ENCODE results near the gene SLC16A3.

DNA sequence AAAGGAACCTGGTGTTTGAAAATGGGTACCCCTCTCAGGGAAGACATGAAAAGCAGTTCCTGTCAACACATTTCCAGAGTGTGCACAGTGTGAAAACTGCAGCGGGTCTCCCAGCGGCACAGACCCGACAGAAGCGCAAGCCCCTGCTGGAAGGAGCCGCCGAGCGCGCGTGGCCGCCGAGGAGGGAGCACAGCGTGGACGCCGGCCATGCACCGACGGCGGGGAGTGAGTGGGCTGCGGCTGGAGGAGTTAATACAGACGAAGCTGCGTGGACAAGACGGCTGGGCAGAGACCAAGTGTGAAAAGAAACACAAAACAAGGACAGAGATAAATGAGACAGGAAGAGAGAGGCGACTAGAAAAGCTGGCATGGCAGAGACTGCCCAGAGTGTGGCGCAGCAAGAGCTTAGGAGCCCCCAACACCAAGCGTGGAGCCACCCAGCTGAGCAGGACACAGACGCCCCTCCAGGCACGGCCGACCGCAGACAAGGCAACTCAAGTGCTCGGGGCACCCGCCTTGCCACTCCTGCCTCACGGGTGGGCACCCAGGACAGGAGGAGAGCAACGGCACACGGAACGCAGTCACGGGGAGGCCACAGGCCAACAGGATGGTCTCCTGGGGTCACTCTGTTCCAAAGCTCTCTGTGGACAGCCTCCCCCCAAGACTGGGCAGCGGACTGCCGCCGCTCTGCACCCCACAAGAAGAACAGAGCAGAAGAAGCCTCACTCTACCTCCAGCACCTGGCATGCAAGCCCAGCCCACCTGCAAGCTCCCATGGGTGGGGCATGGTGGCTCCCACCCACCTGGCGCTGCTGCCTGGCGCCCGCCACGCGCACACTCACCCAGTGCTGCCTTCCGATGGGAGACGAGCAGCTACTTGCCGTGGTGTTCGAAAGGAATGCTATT is 16.5 kb downstream of the SLC16A3 start:
- TF ChIP-seq, protein P1, sequence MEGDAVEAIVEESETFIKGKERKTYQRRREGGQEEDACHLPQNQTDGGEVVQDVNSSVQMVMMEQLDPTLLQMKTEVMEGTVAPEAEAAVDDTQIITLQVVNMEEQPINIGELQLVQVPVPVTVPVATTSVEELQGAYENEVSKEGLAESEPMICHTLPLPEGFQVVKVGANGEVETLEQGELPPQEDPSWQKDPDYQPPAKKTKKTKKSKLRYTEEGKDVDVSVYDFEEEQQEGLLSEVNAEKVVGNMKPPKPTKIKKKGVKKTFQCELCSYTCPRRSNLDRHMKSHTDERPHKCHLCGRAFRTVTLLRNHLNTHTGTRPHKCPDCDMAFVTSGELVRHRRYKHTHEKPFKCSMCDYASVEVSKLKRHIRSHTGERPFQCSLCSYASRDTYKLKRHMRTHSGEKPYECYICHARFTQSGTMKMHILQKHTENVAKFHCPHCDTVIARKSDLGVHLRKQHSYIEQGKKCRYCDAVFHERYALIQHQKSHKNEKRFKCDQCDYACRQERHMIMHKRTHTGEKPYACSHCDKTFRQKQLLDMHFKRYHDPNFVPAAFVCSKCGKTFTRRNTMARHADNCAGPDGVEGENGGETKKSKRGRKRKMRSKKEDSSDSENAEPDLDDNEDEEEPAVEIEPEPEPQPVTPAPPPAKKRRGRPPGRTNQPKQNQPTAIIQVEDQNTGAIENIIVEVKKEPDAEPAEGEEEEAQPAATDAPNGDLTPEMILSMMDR (IDR thresholded peaks at IDR 0.05; ENCODE audit: extremely low read depth in 1 of 2, insufficient read depth in 1 of 2, low read depth in 1 of 2, low read length in 2 of 2): no peak
- TF ChIP-seq FOS (IDR thresholded peaks at IDR 0.05; ENCODE audit: borderline replicate concordance, insufficient read depth, low read length): no peak
- no peak for TF ChIP-seq POLR2A (IDR thresholded peaks at IDR 0.05; ENCODE audit: low read depth, low read length)
- TF ChIP-seq POLR2AphosphoS5 (IDR thresholded peaks at IDR 0.05; ENCODE audit: insufficient read depth, low read depth, low read length): no peak
- no peak for TF ChIP-seq EZH2 (IDR thresholded peaks at IDR 0.05; ENCODE audit: borderline replicate concordance, low read depth, low read length, severe bottlenecking)
- no peak for TF ChIP-seq MYC (IDR thresholded peaks at IDR 0.05; ENCODE audit: low read depth, low read length)
- TF ChIP-seq, protein P2, sequence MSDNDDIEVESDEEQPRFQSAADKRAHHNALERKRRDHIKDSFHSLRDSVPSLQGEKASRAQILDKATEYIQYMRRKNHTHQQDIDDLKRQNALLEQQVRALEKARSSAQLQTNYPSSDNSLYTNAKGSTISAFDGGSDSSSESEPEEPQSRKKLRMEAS (IDR thresholded peaks at IDR 0.05; ENCODE audit: insufficient read depth, insufficient read length): no peak
- TF ChIP-seq GATA2 (IDR thresholded peaks at IDR 0.05; ENCODE audit: insufficient read depth, insufficient read length, low read depth, low read length): no peak
